ENCODE measurements around the gene RAB36.

RAB36 gene

DNA sequence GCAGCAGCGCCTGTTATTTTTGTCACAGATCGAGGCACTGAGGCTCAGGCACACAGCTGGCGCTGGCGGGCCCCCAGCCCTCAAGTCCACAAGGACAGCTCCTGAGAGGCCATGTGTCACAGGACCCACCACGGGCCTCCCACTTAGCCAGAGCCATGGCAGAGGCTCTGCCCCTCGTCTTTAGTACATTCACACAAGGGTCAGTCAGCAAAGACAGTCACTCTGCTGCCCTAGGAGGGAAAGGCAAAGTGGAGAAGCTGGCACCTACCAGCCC, 45.8 kb upstream of the RAB36 start:
- H3K4me3 ChIP-seq (ENCODE audit: low read depth, low read length): no peak overlapping the region
- TF ChIP-seq, protein P1, sequence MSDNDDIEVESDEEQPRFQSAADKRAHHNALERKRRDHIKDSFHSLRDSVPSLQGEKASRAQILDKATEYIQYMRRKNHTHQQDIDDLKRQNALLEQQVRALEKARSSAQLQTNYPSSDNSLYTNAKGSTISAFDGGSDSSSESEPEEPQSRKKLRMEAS (IDR thresholded peaks at IDR 0.05; ENCODE audit: low read depth, low read length): no peak
- TF ChIP-seq, protein P2, sequence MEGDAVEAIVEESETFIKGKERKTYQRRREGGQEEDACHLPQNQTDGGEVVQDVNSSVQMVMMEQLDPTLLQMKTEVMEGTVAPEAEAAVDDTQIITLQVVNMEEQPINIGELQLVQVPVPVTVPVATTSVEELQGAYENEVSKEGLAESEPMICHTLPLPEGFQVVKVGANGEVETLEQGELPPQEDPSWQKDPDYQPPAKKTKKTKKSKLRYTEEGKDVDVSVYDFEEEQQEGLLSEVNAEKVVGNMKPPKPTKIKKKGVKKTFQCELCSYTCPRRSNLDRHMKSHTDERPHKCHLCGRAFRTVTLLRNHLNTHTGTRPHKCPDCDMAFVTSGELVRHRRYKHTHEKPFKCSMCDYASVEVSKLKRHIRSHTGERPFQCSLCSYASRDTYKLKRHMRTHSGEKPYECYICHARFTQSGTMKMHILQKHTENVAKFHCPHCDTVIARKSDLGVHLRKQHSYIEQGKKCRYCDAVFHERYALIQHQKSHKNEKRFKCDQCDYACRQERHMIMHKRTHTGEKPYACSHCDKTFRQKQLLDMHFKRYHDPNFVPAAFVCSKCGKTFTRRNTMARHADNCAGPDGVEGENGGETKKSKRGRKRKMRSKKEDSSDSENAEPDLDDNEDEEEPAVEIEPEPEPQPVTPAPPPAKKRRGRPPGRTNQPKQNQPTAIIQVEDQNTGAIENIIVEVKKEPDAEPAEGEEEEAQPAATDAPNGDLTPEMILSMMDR (IDR thresholded peaks at IDR 0.05; ENCODE audit: low read depth, low read length): no peak
- no peak for DNase-seq (ENCODE audit: low read depth)

DNA sequence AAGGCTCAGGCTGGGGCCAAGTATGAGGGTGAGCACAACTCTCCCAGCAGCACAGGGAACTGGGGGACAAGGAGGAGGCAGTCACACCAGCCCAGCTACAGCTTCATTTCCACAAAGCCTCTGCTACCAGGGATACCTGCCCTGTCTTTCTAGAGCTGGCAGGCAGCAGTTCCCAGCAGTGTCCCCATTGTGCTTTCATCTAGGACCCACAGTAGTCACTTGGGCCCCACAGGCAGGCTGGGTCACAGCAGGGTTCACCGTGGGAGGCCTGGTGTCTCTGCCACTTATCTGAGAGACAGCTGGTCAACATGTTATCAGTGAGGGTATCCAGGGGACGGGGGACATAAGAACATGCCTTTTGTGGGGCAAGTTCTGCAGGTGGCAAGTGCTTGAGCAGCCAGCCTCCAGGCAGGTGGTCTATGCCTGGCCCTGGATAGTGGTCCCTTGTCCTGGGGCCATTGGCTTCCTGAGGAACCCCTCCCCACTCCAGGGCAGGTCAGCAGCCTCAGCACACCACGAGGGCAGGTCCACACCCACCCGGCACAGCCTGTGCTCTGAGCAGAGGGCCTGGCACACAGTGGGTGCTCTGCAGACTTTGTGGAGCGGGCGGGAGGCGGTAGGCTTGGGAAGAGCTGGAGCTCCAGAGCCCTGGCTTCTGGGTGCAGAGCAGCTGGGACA, 45.0 kb upstream of the RAB36 start:
- no peak for DNase-seq (ENCODE audit: low read depth)
- no peak overlapping the region for H3K4me3 ChIP-seq (ENCODE audit: low read depth, low read length)
- TF ChIP-seq, protein P2 (IDR thresholded peaks at IDR 0.05; ENCODE audit: low read depth, low read length): no peak
- TF ChIP-seq, protein P1 (IDR thresholded peaks at IDR 0.05; ENCODE audit: low read depth, low read length): no peak
- no peak for TF ChIP-seq MYC (IDR thresholded peaks at IDR 0.05; ENCODE audit: low read depth, low read length)
- TF ChIP-seq POLR2A (IDR thresholded peaks at IDR 0.05; ENCODE audit: extremely low read depth, insufficient read length): no peak

DNA sequence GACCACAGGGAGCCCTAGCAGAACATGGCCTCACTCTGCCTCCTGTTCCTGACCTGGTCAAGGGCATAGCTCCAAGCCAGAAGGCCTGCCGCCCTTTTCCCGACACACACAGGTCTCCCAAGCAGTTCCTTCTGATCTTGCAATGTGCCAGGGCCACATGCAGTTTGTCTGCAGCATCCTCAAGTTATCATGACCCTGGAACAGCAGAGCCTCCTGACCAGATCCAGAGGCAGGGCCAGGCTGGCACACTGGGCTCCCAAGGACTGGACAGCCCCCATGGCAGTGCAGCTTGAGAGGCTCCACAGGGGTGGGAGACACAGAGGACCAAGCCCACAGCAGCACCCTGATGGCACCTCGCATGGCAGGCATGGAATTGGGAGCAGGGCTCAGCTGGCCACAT, 43.8 kb upstream of the RAB36 start:
- TF ChIP-seq, protein P2 (IDR thresholded peaks at IDR 0.05; ENCODE audit: low read depth, low read length): no peak
- TF ChIP-seq POLR2A (IDR thresholded peaks at IDR 0.05; ENCODE audit: extremely low read depth, insufficient read length) (no peak), MYC (IDR thresholded peaks at IDR 0.05; ENCODE audit: low read depth, low read length) (no peak)
- TF ChIP-seq, protein P1 (IDR thresholded peaks at IDR 0.05; ENCODE audit: low read depth, low read length): no peak
- no peak for DNase-seq (ENCODE audit: low read depth)
- H3K4me3 ChIP-seq (ENCODE audit: low read depth, low read length): no peak overlapping the region

DNA sequence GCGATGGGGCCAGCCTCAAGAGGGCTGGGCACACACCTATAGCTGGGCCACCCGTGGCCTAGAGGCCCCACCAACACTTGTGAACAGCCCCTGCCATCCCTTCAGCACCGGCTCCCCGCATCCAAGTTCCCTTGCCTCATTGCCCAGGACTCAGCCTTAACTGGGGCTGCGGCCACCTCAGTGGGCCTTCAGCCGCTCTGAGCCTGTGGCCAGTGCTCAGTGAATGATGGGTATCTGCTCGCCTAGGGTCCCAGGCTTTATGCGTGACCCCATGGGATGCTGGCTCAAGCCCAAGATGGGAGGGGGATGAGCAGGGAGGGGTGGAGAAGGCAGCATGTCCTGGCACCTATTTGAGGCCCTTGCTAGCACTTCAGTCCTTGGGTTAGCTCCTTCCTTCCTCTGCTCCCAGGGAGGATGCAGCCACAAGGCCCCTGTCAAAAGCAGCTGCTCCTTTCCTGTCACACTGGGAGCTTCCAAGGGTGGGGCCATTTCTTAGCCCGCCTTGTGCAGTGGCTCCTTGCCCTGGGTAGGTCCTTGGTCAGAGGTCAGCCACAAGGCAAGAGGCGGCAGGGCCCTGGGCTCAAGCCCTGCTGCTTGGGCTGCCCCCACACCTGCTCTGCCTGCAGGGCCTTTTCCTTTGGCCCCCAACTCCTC, 43.1 kb upstream of the RAB36 start:
- no peak for DNase-seq (ENCODE audit: low read depth)
- TF ChIP-seq POLR2A (IDR thresholded peaks at IDR 0.05; ENCODE audit: extremely low read depth, insufficient read length) (no peak), MYC (IDR thresholded peaks at IDR 0.05; ENCODE audit: low read depth, low read length) (no peak)
- TF ChIP-seq, protein P1 (IDR thresholded peaks at IDR 0.05; ENCODE audit: low read depth, low read length): no peak
- TF ChIP-seq, protein P2 (IDR thresholded peaks at IDR 0.05; ENCODE audit: low read depth, low read length): no peak
- H3K4me3 ChIP-seq (ENCODE audit: low read depth, low read length): no peak overlapping the region

DNA sequence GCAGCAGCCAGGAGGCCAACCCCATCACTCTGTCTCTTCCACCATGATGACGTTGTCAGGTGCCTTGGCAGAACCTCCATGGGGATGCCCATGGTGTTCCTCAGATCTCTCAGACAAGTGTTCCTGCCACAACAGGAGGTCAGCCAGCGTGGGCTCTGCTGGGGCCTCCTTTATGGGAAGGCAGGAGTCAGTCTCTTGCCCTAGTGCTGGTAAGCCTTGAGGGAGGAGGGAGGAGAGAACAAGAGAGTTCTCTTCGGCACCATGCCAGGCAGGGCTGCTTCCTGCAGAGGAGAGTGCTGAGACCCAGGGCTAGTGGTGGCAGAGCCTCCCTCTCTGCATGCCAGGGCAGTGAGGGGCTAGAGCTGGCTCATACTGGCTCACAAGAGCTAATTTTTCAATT, 42.5 kb upstream of the RAB36 start:
- no peak for DNase-seq (ENCODE audit: low read depth)
- TF ChIP-seq, protein P2 (IDR thresholded peaks at IDR 0.05; ENCODE audit: low read depth, low read length): no peak
- TF ChIP-seq MYC (IDR thresholded peaks at IDR 0.05; ENCODE audit: low read depth, low read length) (no peak), POLR2A (IDR thresholded peaks at IDR 0.05; ENCODE audit: extremely low read depth, insufficient read length) (no peak)
- TF ChIP-seq, protein P1 (IDR thresholded peaks at IDR 0.05; ENCODE audit: low read depth, low read length): no peak
- H3K4me3 ChIP-seq (ENCODE audit: low read depth, low read length): no peak overlapping the region
